Right cardiac atrium (tissue), 5 donors: ENCODE results near the gene SMIM3. TPM values are rescaled to one million over a fixed set of nuclear protein-coding genes. Genes with fewer than 3 reads are reported as not detected.

Experiments
- ATAC-seq, 2 donors: fragments of 200-7000 bp; cut with Tn5 transposase; one replicate each; pipeline versions ENCODE4 v1.8.0 to v1.9.1; 2020; ENCODE audit warnings: moderate library complexity in 2 of 2, mild to moderate bottlenecking in 1 of 2
- DNase-seq, 3 donors: peaks; one replicate each; pipeline ENCODE4 v3.0.0-alpha.2; 2020
- H3K27ac ChIP-seq: one replicate; pipeline ENCODE4 v1.5.1; 2013; ENCODE audit warnings: mild to moderate bottlenecking, low read length, control low read depth, moderate library complexity
- H3K27me3 ChIP-seq: one replicate; pipeline ENCODE4 v1.6.1; 2013; ENCODE audit not compliant: control insufficient read depth, insufficient read depth
- H3K4me1 ChIP-seq: one replicate; pipeline ENCODE4 v1.6.1; 2013; ENCODE audit warnings: low read length; ENCODE audit not compliant: control insufficient read depth, insufficient read depth
- H3K4me3 ChIP-seq: one replicate; pipeline ENCODE4 v1.5.1; 2013; ENCODE audit warnings: low read length, control low read depth
- H3K9me3 ChIP-seq: one replicate; pipeline ENCODE4 v1.6.1; 2013; ENCODE audit warnings: low read length; ENCODE audit not compliant: control insufficient read depth
- WGBS: extraction: QIAGEN DNeasy Blood & Tissue Kit; methylation state at CpG from one replicate; pipeline ENCODE4 v1.1.7; 2013; 5-methylcytosine and 5-hydroxymethylcytosine counted together
- intact Hi-C, 4 donors: fragments of 100-400 bp; cut with DNase I; formaldehyde crosslinking; loops; one replicate each; pipeline versions ENCODE4 v1.11.0 to v1.14.0; 2022 to 2023
- polyA plus RNA-seq: library from polyadenylated mRNA; stranded (reverse); fragments of 200-250 nt; gene quantifications from one replicate; pipeline ENCODE4 v1.2.3, GENCODE V29; 2013
- total RNA-seq, 4 donors: library from RNA; stranded (reverse); fragmentation: NEBNext Ultra II Directional; extraction: Animal tissue kit (Norgen Biotek cat#: 25700); gene quantifications; one replicate each; pipeline ENCODE4 v1.2.1, GENCODE V29; 2021
- donor health status: healthy with polysubstance abuse.
- donor health status: DM: no; HTN: yes; CAD: no.
- donor health status: DM: no; HTN: no; CAD: no.
- donor health status: DM: no; HTN: yes; CAD: no; lungs with severe emphysema.
- donor health status: DM: yes; HTN: yes; CAD: no.

Gene SMIM3
- total and polyA plus RNA-seq, 5 donors: 16.3 to 33.5 (median 21.2) TPM

- H3K4me3 ChIP-seq: no peak overlapping the region
- H3K27ac ChIP-seq: no peak overlapping the region
- intact Hi-C loops: no loop called here
- no peaks in the 10 kb centered on the region for H3K27me3 ChIP-seq
- H3K9me3 ChIP-seq: no peaks in the 10 kb centered on the region
- no peak for DNase-seq
- H3K4me1 ChIP-seq: no peaks in the 10 kb centered on the region
- 91% methylated on average over 2 of the region's 2 CpGs for WGBS
- ATAC-seq: no peak
These were observed 13.4 kb upstream of the SMIM3 start for GRCh38 chr5:150765011-150765798.

DNA sequence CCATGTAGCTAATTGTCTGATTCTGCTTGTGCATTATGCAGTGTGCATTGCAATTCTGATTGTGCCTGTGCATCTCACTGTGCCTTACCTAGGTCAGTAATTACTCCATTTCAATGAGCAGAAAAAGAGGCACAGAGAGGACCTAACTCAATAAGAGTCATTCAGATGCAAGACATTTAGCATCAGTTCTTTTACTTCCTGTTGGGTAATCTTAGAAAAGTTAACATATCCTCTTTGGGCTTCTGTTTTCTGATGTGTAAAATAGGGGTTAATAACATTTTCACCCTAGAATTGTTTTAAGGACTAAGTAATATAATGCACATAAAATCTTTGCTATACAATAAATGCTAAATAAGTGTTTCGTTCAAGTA, 12.8 kb upstream of the SMIM3 start:
- Histone ChIP-seq H3K4me3 (no peak overlapping the region), H3K27me3 (no peaks in the 10 kb centered on the region), H3K27ac (no peak overlapping the region), H3K9me3 (no peaks in the 10 kb centered on the region), H3K4me1 (no peaks in the 10 kb centered on the region)
- intact Hi-C loops: no loop called here
- DNase-seq (no peak), ATAC-seq (no peak)
- 88% methylated on average over 1 of the region's 1 CpG for WGBS

- intact Hi-C loops: no loop called here
- no peak overlapping the region for H3K27ac ChIP-seq
These were observed 12.3 kb upstream of the SMIM3 start for GRCh38 chr5:150766251-150766650.

GRCh38 chr5:150771034-150771795, 7.3 kb upstream of the SMIM3 start:
- H3K4me1 ChIP-seq: no peaks in the 10 kb centered on the region
- DNase-seq: no peak
- no peaks in the 10 kb centered on the region for H3K9me3 ChIP-seq
- no peaks in the 10 kb centered on the region for H3K27me3 ChIP-seq
- H3K27ac ChIP-seq: no peak overlapping the region
- ATAC-seq: no peak
- intact Hi-C loops: no loop called here
- 76% methylated on average over 1 of the region's 1 CpG for WGBS
- H3K4me3 ChIP-seq: no peak overlapping the region

More at GRCh38 chr5:150766251-150766650, 12.3 kb upstream of the SMIM3 start:
- Histone ChIP-seq H3K4me3 (no peak overlapping the region), H3K27me3 (no peaks in the 10 kb centered on the region), H3K4me1 (no peaks in the 10 kb centered on the region), H3K9me3 (no peaks in the 10 kb centered on the region)
- no peak for ATAC-seq
- no peak for DNase-seq
- 44% methylated on average over 2 of the region's 2 CpGs for WGBS

GRCh38 chr5:150774145-150774544, 4.4 kb upstream of the SMIM3 start:
- Histone ChIP-seq H3K4me3 (no peak overlapping the region), H3K9me3 (no peaks in the 10 kb centered on the region), H3K27ac (no peak overlapping the region), H3K27me3 (no peaks in the 10 kb centered on the region), H3K4me1 (no peaks in the 10 kb centered on the region)
- ATAC-seq: no peak
- no peak for DNase-seq
- whole genome bisulfite sequencing: 49% methylated on average over 1 of the region's 1 CpG
- intact Hi-C loops: no loop called here

GRCh38 chr5:150777685-150778084, 872 bp upstream of the SMIM3 start:
- WGBS: 35% methylated on average over 3 of the region's 3 CpGs

GRCh38 chr5:150778088-150778516, 455 bp upstream of the SMIM3 start:
- DNase-seq: no peak
- WGBS: 11% methylated on average over 7 of the region's 7 CpGs
- peak; percentile 0 to 35 for ATAC-seq
- H3K9me3 ChIP-seq: no peaks in the 10 kb centered on the region
- intact Hi-C loops: no loop called here
- H3K4me3 ChIP-seq: peak overlapping the region; percentile 84
- no peaks in the 10 kb centered on the region for H3K27me3 ChIP-seq
- peaks cover 4% of the 10 kb centered on the region for H3K4me1 ChIP-seq
- peak overlapping the region; percentile 92 for H3K27ac ChIP-seq

More at GRCh38 chr5:150777685-150778084, 872 bp upstream of the SMIM3 start:
- H3K4me3 ChIP-seq: peak overlapping the region; percentile 84
- DNase-seq: no peak
- no peaks in the 10 kb centered on the region for H3K9me3 ChIP-seq
- H3K27ac ChIP-seq: peak overlapping the region; percentile 92
- no peaks in the 10 kb centered on the region for H3K27me3 ChIP-seq
- intact Hi-C loops: no loop called here
- H3K4me1 ChIP-seq: peaks cover under 1% of the 10 kb centered on the region
- no peak for ATAC-seq

GRCh38 chr5:150779397-150780186, 1.0 kb downstream of the SMIM3 start:
- H3K27ac ChIP-seq: peak overlapping the region; percentile 92
- H3K4me1 ChIP-seq: peaks cover 8% of the 10 kb centered on the region
- ATAC-seq (no peak), DNase-seq (no peak)
- no peaks in the 10 kb centered on the region for H3K9me3 ChIP-seq
- no peaks in the 10 kb centered on the region for H3K27me3 ChIP-seq
- peak overlapping the region; percentile 84 for H3K4me3 ChIP-seq
- WGBS: 42% methylated on average over 13 of the region's 13 CpGs
- intact Hi-C loops: no loop called here

DNA sequence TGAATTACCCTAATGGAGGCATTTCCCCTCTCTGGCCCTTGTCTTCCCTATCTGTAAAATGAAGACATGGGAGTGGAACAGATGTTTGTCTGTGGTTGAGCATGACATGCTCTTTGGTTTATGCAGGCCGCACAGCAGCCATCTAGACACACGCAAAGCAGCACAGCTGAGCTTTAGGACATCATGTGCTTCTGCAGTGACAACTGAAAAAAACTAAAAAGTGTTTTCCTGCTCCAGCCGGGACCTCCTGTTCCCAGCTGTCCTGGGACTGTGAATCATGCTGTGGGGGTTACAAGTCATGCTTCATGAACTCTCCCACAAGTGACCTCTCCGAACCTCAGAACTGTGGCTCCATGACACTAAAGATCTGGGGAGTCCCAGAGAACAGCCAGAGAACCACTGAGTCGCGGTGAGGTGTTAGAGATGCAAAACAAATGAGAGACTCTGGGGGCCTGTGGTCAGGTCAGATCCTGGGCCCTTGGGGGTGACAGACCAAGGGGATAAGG, 1.7 kb downstream of the SMIM3 start:
- H3K9me3 ChIP-seq: no peaks in the 10 kb centered on the region
- H3K4me3 ChIP-seq: peak overlapping the region; percentile 84
- peak overlapping the region; percentile 92 for H3K27ac ChIP-seq
- DNase-seq: peak in 2 of 3 donors; percentile 48 to 58
- peaks cover 8% of the 10 kb centered on the region for H3K4me1 ChIP-seq
- H3K27me3 ChIP-seq: no peaks in the 10 kb centered on the region
- intact Hi-C loops: no loop called here
- 51% methylated on average over 6 of the region's 6 CpGs for WGBS
- ATAC-seq: peak; percentile 1 to 8

DNA sequence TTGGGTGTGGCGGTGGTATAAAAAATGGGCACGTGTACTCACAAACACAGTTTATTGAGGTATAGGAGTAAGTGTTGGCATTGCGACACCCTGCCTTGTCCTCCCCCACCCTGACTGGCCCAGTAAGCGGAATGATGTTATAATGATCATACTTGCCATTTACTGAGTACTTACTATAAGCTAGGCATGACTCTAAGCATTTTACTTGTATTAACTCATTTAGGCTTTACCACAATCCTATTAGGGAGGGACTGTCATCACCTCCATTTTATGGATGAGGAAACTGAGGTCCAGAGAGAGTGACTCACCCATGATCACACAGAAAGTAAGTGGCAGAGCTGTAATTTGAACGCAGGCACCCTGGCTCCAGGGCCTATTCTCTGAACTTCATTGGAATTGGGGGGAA, 2.3 kb downstream of the SMIM3 start:
- no peak for ATAC-seq
- Histone ChIP-seq H3K4me1 (peaks cover 8% of the 10 kb centered on the region), H3K27me3 (no peaks in the 10 kb centered on the region), H3K9me3 (no peaks in the 10 kb centered on the region), H3K27ac (peak overlapping the region; percentile 92), H3K4me3 (no peak overlapping the region)
- DNase-seq: no peak
- 87% methylated on average over 5 of the region's 5 CpGs for WGBS
- intact Hi-C loops: no loop called here
